HCT116 (cell line): ENCODE measurements around the gene OPN1SW. TPM values are rescaled to one million over a fixed set of nuclear protein-coding genes. Genes with fewer than 3 reads are reported as not detected.

Experiments used
- ATAC-seq: fragments of 200-7000 bp; cut with Tn5 transposase; 2 replicates; pipeline ENCODE4 v1.9.1; 2020; ENCODE audit warnings: mild to moderate bottlenecking, moderate library complexity
- BruUV-seq: library from RNA; stranded (reverse); fragments of 400-500 nt; replicated peaks from 2 replicates; lab custom pipeline; 2021; lab: Mats Ljungman, UMichigan
- CTCF ChIA-PET: fragments of 300-600 bp; sonication (Branson Sonifier 250); formaldehyde crosslinking; loops from one replicate; lab custom pipeline; 2021; ENCODE audit warnings: antibody characterized with exemption; lab: Charles Lee
- POLR2A ChIA-PET: fragments of 300-600, 350-600 bp; sonication (Branson Sonifier 250); formaldehyde crosslinking; loops from one replicate; lab custom pipeline; 2021; ENCODE audit warnings: antibody characterized with exemption; lab: Charles Lee
- RAD21 ChIA-PET, 2 experiments: fragments of 300-600 bp; sonication (Branson Sonifier 250); formaldehyde crosslinking; loops; one replicate each; lab custom pipeline; 2023; ENCODE audit warnings: low total read pairs in 2 of 2; ENCODE audit not compliant: uncharacterized antibody in 2 of 2, unreplicated experiment in 2 of 2, low non-redundant PET in 1 of 2; lab: Charles Lee
- DNase-seq: peaks from one replicate; pipeline ENCODE4 v3.0.0-alpha.2; 2010; ENCODE audit warnings: low read depth, low spot score
- H2AFZ ChIP-seq: fragments of 200-600 bp; shearing (Covaris generic), sonication (generic); 2 replicates; pipeline ENCODE4 v1.6.1; 2017; ENCODE audit warnings: low read depth, mixed run types, mixed read lengths, antibody characterized with exemption, low read length; ENCODE audit not compliant: poor library complexity, severe bottlenecking
- H3K27ac ChIP-seq: 2 replicates; pipeline ENCODE4 v1.5.1; 2012; ENCODE audit warnings: low read depth, low read length
- H3K27me3 ChIP-seq: fragments of 200-600 bp; sonication (generic); 2 replicates; pipeline ENCODE4 v1.6.1; 2016; ENCODE audit warnings: mixed run types, low read length, mixed read lengths; ENCODE audit not compliant: insufficient read depth
- H3K36me3 ChIP-seq, 2 experiments: fragments of 200-500 bp in 1 of 2; fragments of 200-600 bp in 1 of 2; sonication (Bioruptor generic) in 1 of 2; sonication (generic) in 1 of 2; 2 replicates each; pipeline versions ENCODE4 v1.5.1 to v1.6.1; 2014 to 2016; ENCODE audit warnings: low read length in 2 of 2, inconsistent platforms in 1 of 2, mixed read lengths in 1 of 2, mixed run types in 1 of 2; ENCODE audit not compliant: insufficient read depth in 2 of 2, control insufficient read depth in 1 of 2
- H3K4me1 ChIP-seq, 2 experiments: fragments of 200-600 bp in 1 of 2; sonication (generic) in 1 of 2; 2 replicates each; pipeline versions ENCODE4 v1.5.1 to v1.6.1; 2012 to 2017; ENCODE audit warnings: low read length in 2 of 2, inconsistent platforms in 1 of 2, mild to moderate bottlenecking in 1 of 2, mixed read lengths in 1 of 2, mixed run types in 1 of 2, moderate library complexity in 1 of 2; ENCODE audit not compliant: insufficient read depth in 2 of 2, control insufficient read depth in 1 of 2
- H3K4me2 ChIP-seq: fragments of 200-600 bp; sonication (generic); 2 replicates; pipeline ENCODE4 v1.6.1; 2017; ENCODE audit warnings: mixed run types, low read length, mixed read lengths
- H3K4me3 ChIP-seq, 2 experiments: fragments of 200-600 bp in 1 of 2; sonication (generic) in 1 of 2; replicated peaks in 1 of 2; 2 replicates each; pipeline ENCODE4 v1.5.1; 2011 to 2016; ENCODE audit warnings: low read length in 2 of 2, control low read depth in 1 of 2, low read depth in 1 of 2, mild to moderate bottlenecking in 1 of 2, mixed read lengths in 1 of 2, mixed run types in 1 of 2
- H3K79me2 ChIP-seq: fragments of 200-600 bp; sonication (generic); 2 replicates; pipeline ENCODE4 v1.6.1; 2017; ENCODE audit warnings: mild to moderate bottlenecking, mixed run types, low read length, moderate library complexity, mixed read lengths; ENCODE audit not compliant: insufficient read depth
- H3K9ac ChIP-seq: fragments of 200-600 bp; sonication (generic); 2 replicates; pipeline ENCODE4 v1.6.1; 2016; ENCODE audit warnings: low read length, mixed read lengths
- H3K9me2 ChIP-seq: fragments of 200-600 bp; sonication (generic), shearing (Covaris generic); 2 replicates; pipeline ENCODE4 v1.6.1; 2017; ENCODE audit warnings: mixed run types, mild to moderate bottlenecking, moderate library complexity; ENCODE audit not compliant: insufficient read depth
- H3K9me3 ChIP-seq, 2 experiments: fragments of 200-500 bp in 1 of 2; fragments of 200-600 bp in 1 of 2; sonication (Bioruptor generic) in 1 of 2; sonication (generic) in 1 of 2; 2 replicates each; pipeline ENCODE4 v1.6.1; 2014 to 2017; ENCODE audit warnings: low read length in 2 of 2, mixed read lengths in 2 of 2, inconsistent platforms in 1 of 2, low read depth in 1 of 2, mild to moderate bottlenecking in 1 of 2, mixed run types in 1 of 2, moderate library complexity in 1 of 2; ENCODE audit not compliant: control insufficient read depth in 1 of 2, insufficient read depth in 1 of 2
- H4K20me1 ChIP-seq: fragments of 200-600 bp; sonication (generic), shearing (Covaris generic); 2 replicates; pipeline ENCODE4 v1.6.1; 2017; ENCODE audit warnings: mixed run types, mild to moderate bottlenecking, moderate library complexity; ENCODE audit not compliant: insufficient read depth
- CBX3 ChIP-seq: IDR thresholded peaks from 2 replicates; pipeline ENCODE4 v1.6.1; 2012; ENCODE audit warnings: low read depth
- CEBPB ChIP-seq: IDR thresholded peaks from 2 replicates; pipeline ENCODE4 v1.6.1; 2012; ENCODE audit warnings: low read depth
- EGR1 ChIP-seq: IDR thresholded peaks from 2 replicates; pipeline ENCODE4 v1.6.1; 2012; ENCODE audit warnings: low read depth
- ELF1 ChIP-seq: IDR thresholded peaks from 2 replicates; pipeline ENCODE4 v1.6.1; 2012; ENCODE audit warnings: low read depth, borderline replicate concordance
- FOSL1 ChIP-seq: IDR thresholded peaks from 2 replicates; pipeline ENCODE4 v1.6.1; 2012; ENCODE audit warnings: low read depth
- RAD21 ChIP-seq: IDR thresholded peaks from 2 replicates; pipeline ENCODE4 v1.6.1; 2012; ENCODE audit warnings: low read depth, mild to moderate bottlenecking
- ZFX ChIP-seq: fragments of 450-650 bp; IDR thresholded peaks from 2 replicates; pipeline ENCODE4 v1.6.1; 2017
- intact Hi-C: fragments of 100-400 bp; cut with micrococcal nuclease; formaldehyde crosslinking; loops from 2 replicates; pipeline ENCODE4 v1.10.0; 2022
- total RNA-seq: library from RNA; stranded (reverse); gene quantifications from one replicate; pipeline ENCODE4 v1.2.1, GENCODE V29; 2021; ENCODE audit not compliant: unreplicated experiment
- TF ChIP-seq, protein P1 (sequence below), 3 experiments: fragments of 200-600 bp in 1 of 3; sonication (generic) in 1 of 3; IDR thresholded peaks in 2 of 3; conservative IDR thresholded peaks in 1 of 3; 2 replicates each; pipeline ENCODE4 v1.5.1; 2012 to 2017; ENCODE audit warnings: low read depth in 2 of 3, low read length in 2 of 3, antibody characterized with exemption in 1 of 3, borderline replicate concordance in 1 of 3, control low read depth in 1 of 3, mild to moderate bottlenecking in 1 of 3, mixed read lengths in 1 of 3, mixed run types in 1 of 3, moderate library complexity in 1 of 3; ENCODE audit not compliant: insufficient read depth in 1 of 3

The OPN1SW gene
- total RNA-seq, 1 experiment from 2014 or later, result not detected

DNA sequence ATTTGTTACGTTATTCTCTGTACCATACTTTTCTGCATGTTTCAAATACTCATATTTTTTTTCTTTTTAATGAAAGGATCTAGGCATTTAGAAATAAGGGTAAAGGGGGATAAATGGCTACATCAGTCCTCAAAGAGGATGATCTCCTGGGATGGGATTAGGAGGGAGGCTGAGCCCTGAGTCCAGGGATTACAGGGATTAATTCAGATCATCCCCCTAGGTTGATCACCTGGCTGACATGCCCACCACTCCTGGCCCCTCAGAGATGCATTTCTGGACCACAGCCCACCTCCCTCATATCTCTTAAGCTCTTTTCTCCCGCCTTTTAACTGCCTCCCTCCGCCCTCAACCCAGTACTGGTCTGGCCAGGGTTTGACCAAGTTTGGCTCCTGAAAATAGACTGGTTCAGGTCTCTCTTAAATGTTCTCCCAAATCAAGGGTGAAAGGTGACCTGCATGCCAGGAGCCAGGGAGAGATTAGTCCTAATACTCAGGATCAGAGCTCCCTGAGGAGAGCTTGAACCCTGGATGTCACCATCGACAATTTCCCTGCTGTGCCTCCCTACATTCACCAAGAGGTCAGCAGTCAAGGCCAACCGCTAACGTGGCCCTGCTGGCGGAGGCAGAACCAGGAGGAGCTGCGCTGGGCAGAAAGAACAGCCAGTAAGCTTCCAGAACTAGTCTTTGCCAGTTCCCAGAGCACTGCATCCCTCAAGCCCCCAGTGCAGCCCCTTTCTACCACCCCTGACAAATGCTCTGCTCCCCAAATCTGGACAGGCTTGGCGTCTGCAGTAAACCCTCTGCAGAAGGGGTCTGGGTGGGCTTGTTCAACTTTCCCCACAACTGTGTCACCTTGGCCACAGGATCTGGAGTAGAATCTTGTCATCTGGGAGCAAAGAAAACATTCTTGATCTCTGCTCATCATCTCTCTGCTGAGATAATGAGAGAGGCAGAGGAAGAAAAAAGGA lies 13.1 kb upstream of the OPN1SW start:
- Histone ChIP-seq H3K4me3 (no peak overlapping the region), H3K9me3 (no peaks in the 10 kb centered on the region), H3K27me3 (no peaks in the 10 kb centered on the region), H3K4me2 (no peak overlapping the region), H3K27ac (no peak overlapping the region), H3K9ac (no peak overlapping the region), H3K79me2 (no peaks in the 10 kb centered on the region), H3K4me1 (peaks cover 0 to 6% of the 10 kb centered on the region in 2 experiments; a peak in 1 of 4 replicates), H4K20me1 (no peaks in the 10 kb centered on the region), H3K36me3 (no peaks in the 10 kb centered on the region), H2AFZ (no peak overlapping the region), H3K9me2 (no peaks in the 10 kb centered on the region)
- POLR2A ChIA-PET, result no interaction called here
- intact Hi-C loops, result no loop called here
- no TSS peak for BruUV-seq
- DNase-seq (no peak), ATAC-seq (no peak)
- CTCF ChIA-PET, result no interaction called here
- TF ChIP-seq, protein P1, sequence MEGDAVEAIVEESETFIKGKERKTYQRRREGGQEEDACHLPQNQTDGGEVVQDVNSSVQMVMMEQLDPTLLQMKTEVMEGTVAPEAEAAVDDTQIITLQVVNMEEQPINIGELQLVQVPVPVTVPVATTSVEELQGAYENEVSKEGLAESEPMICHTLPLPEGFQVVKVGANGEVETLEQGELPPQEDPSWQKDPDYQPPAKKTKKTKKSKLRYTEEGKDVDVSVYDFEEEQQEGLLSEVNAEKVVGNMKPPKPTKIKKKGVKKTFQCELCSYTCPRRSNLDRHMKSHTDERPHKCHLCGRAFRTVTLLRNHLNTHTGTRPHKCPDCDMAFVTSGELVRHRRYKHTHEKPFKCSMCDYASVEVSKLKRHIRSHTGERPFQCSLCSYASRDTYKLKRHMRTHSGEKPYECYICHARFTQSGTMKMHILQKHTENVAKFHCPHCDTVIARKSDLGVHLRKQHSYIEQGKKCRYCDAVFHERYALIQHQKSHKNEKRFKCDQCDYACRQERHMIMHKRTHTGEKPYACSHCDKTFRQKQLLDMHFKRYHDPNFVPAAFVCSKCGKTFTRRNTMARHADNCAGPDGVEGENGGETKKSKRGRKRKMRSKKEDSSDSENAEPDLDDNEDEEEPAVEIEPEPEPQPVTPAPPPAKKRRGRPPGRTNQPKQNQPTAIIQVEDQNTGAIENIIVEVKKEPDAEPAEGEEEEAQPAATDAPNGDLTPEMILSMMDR (IDR thresholded peaks at IDR 0.05 in 2 of 3, conservative IDR thresholded peaks at IDR 0.05 in 1 of 3; ENCODE audit: borderline replicate concordance in 1 of 3, insufficient read depth in 1 of 3, low read depth in 2 of 3, low read length in 2 of 3), result no peak
- TF ChIP-seq RAD21 (no peak), ELF1 (no peak), EGR1 (no peak), CBX3 (no peak), FOSL1 (no peak), CEBPB (no peak), ZFX (no peak)
- RAD21 ChIA-PET, result no interaction called here
